Measurements from ENCODE around the gene SERPINA4. TPM values are rescaled to one million over a fixed set of nuclear protein-coding genes. Genes with fewer than 3 reads are reported as not detected.

Gene SERPINA4
- total RNA-seq (2014; rRNA removed; shearing (Covaris generic); ENCODE audit: low replicate concordance) = not detected in 2 replicates

DNA sequence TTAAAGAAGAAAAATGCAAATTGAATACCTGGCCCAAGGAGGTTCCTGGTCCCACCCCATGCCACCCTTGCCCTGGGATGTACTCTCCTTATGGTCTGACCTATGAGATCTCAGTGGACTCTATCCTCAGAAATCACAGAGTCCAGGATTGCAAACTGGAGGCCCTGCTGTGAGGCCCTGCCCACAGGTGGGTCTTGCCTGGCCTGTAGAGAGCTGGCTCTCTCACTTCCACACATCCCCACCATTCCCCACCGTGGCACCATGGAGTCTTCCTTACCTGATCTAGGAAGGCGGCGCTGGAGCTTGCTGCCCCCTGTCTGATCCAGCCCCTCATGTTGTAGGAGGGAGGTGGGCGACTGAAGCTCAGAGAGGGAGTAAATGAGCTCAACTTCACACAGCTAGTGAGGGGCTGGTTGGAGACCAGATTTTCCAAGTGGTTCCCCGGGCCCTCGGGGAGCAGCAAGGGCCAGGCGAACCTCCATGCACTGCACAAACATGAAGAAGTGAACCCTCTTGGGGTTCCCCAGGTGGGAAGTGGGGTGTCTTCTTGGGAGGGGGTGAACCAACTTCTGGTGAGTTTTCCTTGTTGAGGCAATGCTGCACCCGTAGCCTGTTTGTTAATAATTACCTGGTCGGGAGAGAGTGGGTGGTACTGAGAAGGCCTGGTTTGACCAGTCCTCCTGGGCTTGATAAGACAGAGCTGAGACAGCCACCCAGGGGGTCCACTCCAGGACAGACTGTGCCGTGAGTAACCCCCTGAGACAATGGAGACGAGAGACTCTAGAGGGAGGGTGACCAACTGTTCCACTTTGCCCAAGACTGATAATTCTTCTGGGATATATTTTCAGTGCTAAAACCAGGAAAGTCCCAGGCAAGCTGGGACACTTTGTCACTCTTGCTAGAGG, at the start of gene SERPINA4:
SERPINA4 (plus strand) TSS at position 692 of the 905 bp plus-strand sequence. CDS start 2,041 bp downstream, outside the sequence.
- Histone ChIP-seq H3K9me2 (replicated peaks; ENCODE audit: insufficient read depth, low read length) (no peaks in the 10 kb centered on the region), H3K9me3 (ENCODE audit: low read length) (no peaks in the 10 kb centered on the region), H4K20me1 (ENCODE audit: insufficient read depth, low read depth, low read length) (no peaks in the 10 kb centered on the region), H3K4me2 (ENCODE audit: low read depth, low read length, poor library complexity, severe bottlenecking) (no peak within 1 kb of the TSS), H2AFZ (ENCODE audit: low read length) (no peak within 1 kb of the TSS), H3K27ac (ENCODE audit: low read length) (no peak within 1 kb of the TSS), H3K9ac (ENCODE audit: low read length) (no peak within 1 kb of the TSS), H3K27me3 (ENCODE audit: low read length) (no peaks in the 10 kb centered on the region), H3K36me3 (ENCODE audit: insufficient read depth, low read length) (no peaks in the 10 kb centered on the region), H3K4me1 (ENCODE audit: low read length) (no peaks in the 10 kb centered on the region), H3K79me2 (ENCODE audit: low read length) (no peaks in the 10 kb centered on the region), H3K4me3 (ENCODE audit: low read length) (no peak within 1 kb of the TSS)
- DNase-seq = no peak

DNA sequence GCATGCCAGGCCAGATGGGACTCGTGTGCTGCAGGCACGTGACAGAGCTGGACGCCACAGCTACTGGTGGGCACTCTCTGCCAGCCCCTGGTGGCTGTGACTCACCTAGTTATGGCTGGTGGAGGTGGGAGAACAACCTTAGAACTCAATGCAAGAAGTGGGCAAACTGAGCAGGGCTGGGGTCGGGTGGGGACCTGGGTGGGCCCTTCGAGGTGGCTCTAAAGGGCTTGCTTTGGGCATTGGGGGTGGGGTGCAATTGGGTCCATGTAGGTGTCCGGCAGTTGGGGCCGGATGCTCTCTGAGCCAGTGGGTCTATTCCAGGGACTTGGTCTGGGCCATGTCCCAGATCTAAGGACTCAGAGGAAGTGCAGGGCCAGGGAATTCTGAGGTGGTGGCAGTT, 46.9 kb upstream of the SERPINA4 start:
- H3K4me2 ChIP-seq (ENCODE audit: low read depth, low read length, poor library complexity, severe bottlenecking) = no peak overlapping the region
- H3K27ac ChIP-seq (ENCODE audit: low read length) = no peak overlapping the region
- no peaks in the 10 kb centered on the region for H3K4me1 ChIP-seq (ENCODE audit: low read length)
- no peak overlapping the region for H2AFZ ChIP-seq (ENCODE audit: low read length)
- no peak for DNase-seq
- H3K36me3 ChIP-seq (ENCODE audit: insufficient read depth, low read length) = no peaks in the 10 kb centered on the region
- H3K9me3 ChIP-seq (ENCODE audit: low read length) = no peaks in the 10 kb centered on the region
- H3K9ac ChIP-seq (ENCODE audit: low read length) = no peak overlapping the region
- no peaks in the 10 kb centered on the region for H3K9me2 ChIP-seq (replicated peaks; ENCODE audit: insufficient read depth, low read length)
- no peaks in the 10 kb centered on the region for H4K20me1 ChIP-seq (ENCODE audit: insufficient read depth, low read depth, low read length)
- no peak overlapping the region for H3K4me3 ChIP-seq (ENCODE audit: low read length)
- no peaks in the 10 kb centered on the region for H3K79me2 ChIP-seq (ENCODE audit: low read length)
- H3K27me3 ChIP-seq (ENCODE audit: low read length) = peaks cover 2% of the 10 kb centered on the region; the same call in 1 of the 2 replicates

DNA sequence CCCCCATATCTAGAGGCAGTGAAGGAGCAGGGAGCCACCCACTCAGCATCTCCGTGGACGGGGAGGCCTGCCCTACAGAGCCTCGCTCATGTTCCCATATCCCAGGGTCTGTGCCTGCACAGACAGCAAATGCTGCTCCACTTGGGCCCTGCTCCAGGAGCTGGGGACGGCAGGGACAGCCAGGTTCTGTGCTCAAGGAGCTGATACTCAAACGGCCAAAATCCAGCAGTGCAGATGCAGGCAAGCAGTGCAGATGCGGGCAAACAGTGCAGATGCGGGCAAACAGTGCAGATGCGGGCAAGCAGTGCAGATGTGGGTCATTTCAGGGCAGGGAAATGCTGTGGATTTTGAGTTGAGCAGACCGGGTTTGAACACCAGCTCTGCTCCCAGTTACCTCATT, 45.8 kb upstream of the SERPINA4 start:
- Histone ChIP-seq H3K4me2 (ENCODE audit: low read depth, low read length, poor library complexity, severe bottlenecking) (no peak overlapping the region), H3K4me1 (ENCODE audit: low read length) (no peaks in the 10 kb centered on the region), H3K27ac (ENCODE audit: low read length) (no peak overlapping the region), H3K9me2 (replicated peaks; ENCODE audit: insufficient read depth, low read length) (no peaks in the 10 kb centered on the region), H2AFZ (ENCODE audit: low read length) (no peak overlapping the region), H3K36me3 (ENCODE audit: insufficient read depth, low read length) (no peaks in the 10 kb centered on the region), H3K27me3 (ENCODE audit: low read length) (peaks cover 2% of the 10 kb centered on the region; the same call in 1 of the 2 replicates), H3K9me3 (ENCODE audit: low read length) (no peaks in the 10 kb centered on the region), H3K79me2 (ENCODE audit: low read length) (no peaks in the 10 kb centered on the region), H4K20me1 (ENCODE audit: insufficient read depth, low read depth, low read length) (no peaks in the 10 kb centered on the region), H3K9ac (ENCODE audit: low read length) (no peak overlapping the region), H3K4me3 (ENCODE audit: low read length) (no peak overlapping the region)
- no peak for DNase-seq

DNA sequence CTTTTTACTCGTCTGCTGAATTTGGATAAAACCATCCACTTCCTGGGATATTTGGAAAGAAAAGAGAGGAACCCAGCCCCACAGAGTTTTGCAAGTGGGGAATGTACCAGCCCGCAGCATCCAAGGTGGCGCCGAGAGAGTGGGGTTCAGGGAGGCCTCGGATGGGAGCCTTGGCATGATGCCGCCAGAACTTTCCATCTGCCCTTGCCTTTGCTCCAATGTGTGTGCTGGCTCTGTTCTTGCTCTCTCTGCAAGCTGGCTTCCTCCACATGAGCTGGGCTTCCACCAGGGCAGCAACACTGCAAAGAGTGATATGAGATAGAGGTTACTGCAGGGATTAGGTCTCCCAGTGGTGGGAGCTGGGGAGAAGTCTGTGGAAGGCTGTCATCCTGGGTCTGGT, 45.4 kb upstream of the SERPINA4 start:
- H3K4me1 ChIP-seq (ENCODE audit: low read length) = no peaks in the 10 kb centered on the region
- no peak overlapping the region for H3K4me3 ChIP-seq (ENCODE audit: low read length)
- no peaks in the 10 kb centered on the region for H3K9me3 ChIP-seq (ENCODE audit: low read length)
- peaks cover 2% of the 10 kb centered on the region; the same call in 1 of the 2 replicates for H3K27me3 ChIP-seq (ENCODE audit: low read length)
- no peaks in the 10 kb centered on the region for H3K36me3 ChIP-seq (ENCODE audit: insufficient read depth, low read length)
- H4K20me1 ChIP-seq (ENCODE audit: insufficient read depth, low read depth, low read length) = no peaks in the 10 kb centered on the region
- no peak overlapping the region for H3K9ac ChIP-seq (ENCODE audit: low read length)
- no peak for DNase-seq
- H3K4me2 ChIP-seq (ENCODE audit: low read depth, low read length, poor library complexity, severe bottlenecking) = no peak overlapping the region
- no peak overlapping the region for H3K27ac ChIP-seq (ENCODE audit: low read length)
- H3K79me2 ChIP-seq (ENCODE audit: low read length) = no peaks in the 10 kb centered on the region
- H2AFZ ChIP-seq (ENCODE audit: low read length) = no peak overlapping the region
- no peaks in the 10 kb centered on the region for H3K9me2 ChIP-seq (replicated peaks; ENCODE audit: insufficient read depth, low read length)

DNA sequence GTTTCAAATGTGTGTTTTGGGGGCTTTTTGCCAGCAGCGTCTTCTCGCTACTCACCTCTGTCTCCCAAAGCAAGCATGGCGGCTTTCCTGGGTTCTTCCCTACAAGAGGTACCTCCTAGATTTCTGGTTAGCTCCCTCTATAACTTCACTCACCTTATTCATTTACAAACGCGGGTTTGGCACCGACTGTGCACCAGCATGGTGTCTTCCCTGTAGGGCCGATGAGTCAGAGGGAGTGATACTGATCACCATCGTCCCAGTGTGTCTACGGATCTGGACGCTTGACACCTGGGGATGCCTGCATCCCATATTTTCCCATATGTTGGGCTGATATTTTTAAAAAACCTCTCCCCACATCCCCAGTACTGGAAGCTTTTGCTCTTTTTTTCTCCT, 44.0 kb upstream of the SERPINA4 start:
- no peaks in the 10 kb centered on the region for H3K4me1 ChIP-seq (ENCODE audit: low read length)
- H3K9me3 ChIP-seq (ENCODE audit: low read length) = no peaks in the 10 kb centered on the region
- no peak overlapping the region for H3K4me3 ChIP-seq (ENCODE audit: low read length)
- no peaks in the 10 kb centered on the region for H3K36me3 ChIP-seq (ENCODE audit: insufficient read depth, low read length)
- H3K79me2 ChIP-seq (ENCODE audit: low read length) = no peaks in the 10 kb centered on the region
- H2AFZ ChIP-seq (ENCODE audit: low read length) = no peak overlapping the region
- H4K20me1 ChIP-seq (ENCODE audit: insufficient read depth, low read depth, low read length) = no peaks in the 10 kb centered on the region
- DNase-seq = no peak
- no peak overlapping the region for H3K27ac ChIP-seq (ENCODE audit: low read length)
- H3K9ac ChIP-seq (ENCODE audit: low read length) = no peak overlapping the region
- H3K27me3 ChIP-seq (ENCODE audit: low read length) = peaks cover 2% of the 10 kb centered on the region; the same call in 1 of the 2 replicates
- no peak overlapping the region for H3K4me2 ChIP-seq (ENCODE audit: low read depth, low read length, poor library complexity, severe bottlenecking)
- no peaks in the 10 kb centered on the region for H3K9me2 ChIP-seq (replicated peaks; ENCODE audit: insufficient read depth, low read length)

DNA sequence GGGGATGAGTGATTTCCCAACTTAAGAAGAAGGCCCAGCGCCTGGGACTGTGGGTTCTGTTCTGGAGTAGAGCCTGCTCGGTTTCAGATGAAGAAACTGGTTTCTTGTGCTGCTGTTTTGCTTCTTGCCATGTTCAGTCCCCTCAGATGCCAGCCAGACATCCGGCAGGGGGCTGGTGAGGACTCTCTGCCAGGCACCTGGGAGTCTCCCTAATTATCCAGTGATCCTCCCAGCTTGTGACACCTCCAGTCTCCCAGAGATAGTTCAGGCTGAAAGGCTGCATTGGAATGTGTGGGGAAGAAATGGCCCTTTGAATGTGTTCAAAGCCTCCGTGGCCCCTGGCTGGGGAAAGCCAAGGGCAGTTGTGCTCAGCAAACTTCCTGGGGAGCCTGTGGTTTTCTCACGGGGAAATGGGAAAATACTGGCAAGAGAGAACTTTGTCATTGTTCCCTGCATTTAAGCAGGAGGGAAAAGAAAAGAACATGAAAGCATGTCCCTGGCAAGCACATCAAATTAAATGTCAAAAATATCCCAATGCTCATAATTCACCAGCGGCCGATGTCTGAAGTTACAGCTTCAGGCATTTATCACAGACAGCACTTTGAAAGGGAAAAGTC, 43.5 kb upstream of the SERPINA4 start:
- Histone ChIP-seq H3K4me1 (ENCODE audit: low read length) (no peaks in the 10 kb centered on the region), H3K9me3 (ENCODE audit: low read length) (no peaks in the 10 kb centered on the region), H3K79me2 (ENCODE audit: low read length) (no peaks in the 10 kb centered on the region), H3K27ac (ENCODE audit: low read length) (no peak overlapping the region), H3K4me3 (ENCODE audit: low read length) (no peak overlapping the region), H3K36me3 (ENCODE audit: insufficient read depth, low read length) (no peaks in the 10 kb centered on the region), H3K4me2 (ENCODE audit: low read depth, low read length, poor library complexity, severe bottlenecking) (no peak overlapping the region), H3K9me2 (replicated peaks; ENCODE audit: insufficient read depth, low read length) (no peaks in the 10 kb centered on the region), H3K9ac (ENCODE audit: low read length) (no peak overlapping the region), H2AFZ (ENCODE audit: low read length) (no peak overlapping the region), H4K20me1 (ENCODE audit: insufficient read depth, low read depth, low read length) (no peaks in the 10 kb centered on the region), H3K27me3 (ENCODE audit: low read length) (peaks cover 2% of the 10 kb centered on the region; the same call in 1 of the 2 replicates)
- no peak for DNase-seq

DNA sequence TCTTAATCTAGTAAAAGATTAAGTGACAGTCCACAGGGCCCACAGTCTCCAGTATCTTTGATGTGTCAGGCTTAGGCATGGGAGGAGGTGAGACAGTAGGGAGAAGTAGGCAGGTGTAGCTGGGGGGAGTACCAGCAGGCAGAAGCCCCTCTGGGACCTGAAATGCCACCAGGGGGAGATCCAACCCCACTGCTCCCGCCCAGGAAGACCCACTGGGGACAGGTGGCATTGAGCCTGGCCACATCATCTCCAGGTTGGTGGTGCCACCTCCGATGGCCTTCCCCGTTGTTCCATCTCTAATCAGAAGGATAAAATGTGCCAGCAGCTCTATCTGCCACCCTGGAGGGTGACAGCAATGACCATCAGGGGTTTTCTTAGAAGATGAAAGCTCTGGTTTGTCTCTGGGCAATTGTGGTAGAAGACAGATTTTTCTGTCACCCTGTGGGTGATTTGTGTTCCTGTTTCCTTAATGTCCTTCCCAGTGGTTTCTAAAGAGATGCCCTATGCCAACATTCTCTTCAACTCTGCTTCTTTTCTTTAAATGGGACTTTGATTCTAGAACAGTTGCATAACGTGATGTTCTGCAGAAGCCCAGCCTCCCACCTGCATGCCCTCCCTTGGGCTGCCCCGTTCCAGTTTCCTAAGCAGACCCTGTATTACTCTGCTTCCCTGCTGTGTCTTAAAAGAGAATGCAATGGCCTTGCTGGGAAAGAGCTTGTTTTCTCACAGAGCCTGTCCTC, 39.7 kb upstream of the SERPINA4 start:
- Histone ChIP-seq H3K27me3 (ENCODE audit: low read length) (peaks cover 2% of the 10 kb centered on the region; the same call in 1 of the 2 replicates), H3K9me3 (ENCODE audit: low read length) (no peaks in the 10 kb centered on the region), H2AFZ (ENCODE audit: low read length) (no peak overlapping the region), H3K4me3 (ENCODE audit: low read length) (no peak overlapping the region), H3K4me1 (ENCODE audit: low read length) (no peaks in the 10 kb centered on the region), H3K9ac (ENCODE audit: low read length) (no peak overlapping the region), H3K4me2 (ENCODE audit: low read depth, low read length, poor library complexity, severe bottlenecking) (no peak overlapping the region), H4K20me1 (ENCODE audit: insufficient read depth, low read depth, low read length) (no peaks in the 10 kb centered on the region), H3K27ac (ENCODE audit: low read length) (no peak overlapping the region), H3K79me2 (ENCODE audit: low read length) (no peaks in the 10 kb centered on the region), H3K36me3 (ENCODE audit: insufficient read depth, low read length) (no peaks in the 10 kb centered on the region), H3K9me2 (replicated peaks; ENCODE audit: insufficient read depth, low read length) (no peaks in the 10 kb centered on the region)
- no peak for DNase-seq

All from Karpas-422 (cell line).